Stimulated activated CD8-positive, alpha-beta memory T cell treated with anti-CD3 and anti-CD28 coated beads, Interleukin-7, amount 100 ng/mL, for 1 hour (primary cell): ENCODE measurements around the gene DCLK1.
"Not testable (repeated sequence)": the region's sequence is repeated elsewhere in the genome, so short reads cannot be mapped to it uniquely, and the experiment has no call there.

Experiments
- DNase-seq, 2 donors: peaks; one replicate each; pipeline ENCODE4 v3.0.0-alpha.2; 2020; ENCODE audit warnings: low read depth in 2 of 2

The DCLK1 gene

DNA sequence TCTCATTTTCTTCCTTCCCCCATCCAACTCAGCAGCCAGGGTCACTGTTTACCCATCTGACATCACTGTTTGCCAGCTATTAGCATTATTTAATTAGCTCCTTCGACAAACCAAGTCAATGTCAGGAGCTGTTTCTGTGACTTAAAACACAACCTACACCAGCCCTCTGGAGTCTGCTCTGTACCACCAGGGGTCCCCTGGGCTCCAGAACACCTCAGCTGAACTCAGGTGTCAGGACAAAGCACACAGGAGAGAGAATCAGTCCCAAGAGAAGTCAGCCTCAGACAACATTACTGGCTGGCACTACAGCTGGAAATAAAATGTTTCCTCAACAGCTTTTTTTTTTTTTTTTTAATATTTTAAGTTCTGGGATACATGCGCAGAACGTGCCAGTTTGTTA, 45.1 kb downstream of the DCLK1 start:
- no peak for DNase-seq

DNA sequence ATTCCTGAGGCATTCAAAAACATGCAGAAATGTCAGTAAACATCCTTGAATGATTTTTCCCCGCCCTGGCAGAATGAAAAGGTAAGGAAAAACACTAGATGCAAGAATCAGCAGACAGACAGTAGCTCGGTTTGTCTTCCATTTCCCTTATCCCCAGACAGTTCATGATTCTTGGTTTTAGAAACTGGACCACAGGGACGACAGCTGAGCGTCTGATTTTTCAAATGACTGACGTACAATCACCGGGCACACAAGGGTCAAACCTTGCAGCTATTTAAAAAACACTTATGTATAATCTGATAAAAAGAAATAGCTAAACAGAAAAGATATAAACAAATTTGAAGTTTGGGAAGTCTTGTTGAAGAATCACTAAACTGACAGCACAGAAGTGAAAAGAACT, 47.1 kb downstream of the DCLK1 start:
- DNase-seq = no peak

DNA sequence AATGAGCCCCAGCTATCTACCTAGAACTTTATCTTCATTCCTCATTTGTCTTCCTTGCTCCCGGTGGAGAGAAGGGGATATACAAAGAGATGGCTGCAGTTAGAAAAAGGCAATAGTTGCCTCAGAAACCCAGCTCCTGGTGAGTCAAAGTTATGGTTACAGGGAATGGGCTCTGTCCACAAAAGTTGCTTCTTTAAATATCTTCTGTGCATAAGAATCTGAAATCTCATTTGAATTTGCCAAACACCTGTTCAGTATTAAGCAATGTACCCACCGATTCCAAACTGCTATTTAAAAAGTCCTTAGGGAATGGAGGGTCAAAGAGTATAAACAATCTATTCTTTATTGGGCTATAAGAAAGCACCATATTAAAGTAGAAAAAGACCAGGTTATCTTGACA, 48.4 kb downstream of the DCLK1 start:
- no peak for DNase-seq

DNA sequence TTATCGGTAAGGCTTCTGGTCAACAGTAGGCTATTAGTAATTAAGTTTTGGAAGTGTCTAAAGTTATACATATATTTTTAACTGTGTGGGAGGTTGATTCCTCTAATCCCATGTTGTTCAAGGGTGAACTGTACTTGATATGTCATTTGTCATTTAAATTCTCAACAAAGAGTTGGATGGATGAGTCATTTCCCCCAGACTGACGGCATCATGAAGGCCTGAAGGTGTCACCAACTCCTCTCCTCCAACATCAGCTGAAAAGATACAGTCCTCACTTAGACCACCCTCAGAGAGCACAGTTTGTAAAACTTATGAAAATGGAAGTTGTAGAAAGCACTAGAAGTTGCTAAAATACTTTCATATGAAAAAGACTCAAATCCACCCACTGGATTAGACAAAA, 48.8 kb downstream of the DCLK1 start:
- no peak for DNase-seq

DNA sequence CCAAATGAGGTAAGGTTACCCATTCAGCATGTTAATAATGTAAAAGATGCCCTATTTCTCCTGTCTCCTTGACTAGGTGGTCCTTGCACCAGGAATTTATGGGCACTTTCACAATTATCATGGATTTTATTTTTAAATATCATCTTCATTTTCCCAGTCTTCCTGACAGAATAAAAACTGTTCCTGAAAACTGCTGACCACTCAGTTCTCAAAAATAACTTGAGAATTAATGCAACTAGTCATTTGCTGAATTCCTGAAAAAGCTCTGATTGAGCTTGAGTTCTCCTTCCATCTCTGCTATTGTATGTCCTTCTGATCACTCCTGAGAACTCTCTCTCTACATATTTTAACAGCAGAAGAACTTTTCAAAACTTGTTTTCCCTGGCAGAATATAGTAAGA, 55.0 kb downstream of the DCLK1 start:
- DNase-seq = no peak

DNA sequence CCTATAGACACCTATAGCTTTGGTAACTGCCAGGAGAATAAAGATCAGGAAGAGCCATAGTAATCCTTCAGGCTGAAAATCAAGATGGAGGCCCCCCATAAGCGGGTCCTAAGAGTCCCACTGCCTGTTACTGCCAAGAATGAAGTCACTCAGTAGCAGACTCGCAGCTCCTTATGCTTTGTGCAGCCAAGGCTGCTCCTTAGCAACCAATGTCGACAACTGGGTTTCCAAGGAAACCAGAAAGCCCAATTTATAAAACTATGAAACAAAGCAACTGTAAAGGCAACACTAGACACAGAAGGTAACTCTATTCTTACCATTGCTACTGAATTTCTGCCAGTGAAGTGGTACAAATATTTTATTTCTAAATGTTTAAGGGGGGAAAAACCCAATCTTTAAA, 56.5 kb downstream of the DCLK1 start:
- no peak for DNase-seq

DNA sequence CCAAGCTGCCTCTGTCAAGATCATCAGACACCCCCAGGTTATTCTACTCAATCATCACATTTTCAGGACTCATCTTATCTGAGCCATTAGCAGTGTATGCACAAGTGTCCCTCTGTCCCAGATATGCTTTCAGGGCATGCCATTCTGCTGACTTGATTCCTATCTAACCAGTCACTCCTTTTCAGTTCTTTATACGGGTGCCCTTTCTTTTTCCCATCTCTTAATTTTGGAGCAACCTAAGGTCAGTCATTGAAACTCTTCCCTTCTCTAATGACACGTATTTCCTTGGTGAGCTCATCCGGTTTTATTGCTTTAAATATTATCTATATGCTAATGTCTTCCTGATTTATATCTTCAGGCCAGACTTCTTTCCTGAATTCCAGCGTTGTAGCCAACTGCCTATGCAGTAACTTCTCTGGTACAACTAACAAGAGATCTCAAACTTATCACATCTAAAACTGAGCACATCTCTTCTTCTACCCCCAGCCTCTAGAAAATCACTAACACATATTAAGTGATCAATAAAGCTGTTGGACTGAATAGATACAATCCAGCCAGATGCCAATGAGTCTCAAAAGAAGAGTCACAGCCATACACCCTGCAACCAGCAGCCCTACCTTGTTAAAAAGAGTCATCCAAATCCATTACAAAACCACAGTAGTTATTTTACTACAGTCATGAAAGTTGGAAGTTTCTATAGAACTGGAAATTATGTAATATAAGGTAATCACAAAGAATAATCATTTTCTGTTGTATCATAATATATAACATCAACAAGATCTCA, 58.8 kb downstream of the DCLK1 start:
- DNase-seq = no peak

DNA sequence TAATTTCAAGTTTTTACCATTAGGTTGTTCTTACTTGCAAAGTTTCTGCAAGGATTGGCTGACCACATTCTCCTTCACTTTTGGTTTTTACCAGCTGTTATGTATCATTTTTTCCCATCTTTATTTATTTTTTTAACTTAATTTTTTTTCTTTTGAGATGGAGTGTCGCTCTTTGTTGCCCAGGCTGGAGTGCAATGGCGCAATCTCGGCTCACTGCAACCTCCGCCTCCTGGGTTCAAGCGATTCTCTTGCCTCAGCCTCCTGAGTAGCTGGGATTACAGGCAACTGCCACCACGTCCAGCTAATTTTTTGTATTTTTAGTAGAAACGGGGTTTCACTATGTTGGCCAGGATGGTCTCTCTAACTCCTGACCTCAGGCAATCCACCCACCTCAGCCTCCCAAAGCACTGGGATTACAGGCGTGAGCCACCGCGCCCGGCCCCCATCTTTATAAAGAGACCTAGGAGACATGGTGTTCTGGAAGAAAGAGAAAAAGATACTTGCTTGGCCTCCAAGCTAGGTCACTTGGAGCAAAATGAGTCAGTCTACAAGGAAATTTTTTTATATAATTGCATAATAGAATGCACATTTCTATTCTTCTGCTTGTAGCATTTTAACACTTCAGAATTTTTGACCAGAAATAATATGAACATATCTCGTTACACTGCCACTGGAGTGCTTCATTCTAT, 60.5 kb downstream of the DCLK1 start:
- DNase-seq = not testable (repeated sequence)

DNA sequence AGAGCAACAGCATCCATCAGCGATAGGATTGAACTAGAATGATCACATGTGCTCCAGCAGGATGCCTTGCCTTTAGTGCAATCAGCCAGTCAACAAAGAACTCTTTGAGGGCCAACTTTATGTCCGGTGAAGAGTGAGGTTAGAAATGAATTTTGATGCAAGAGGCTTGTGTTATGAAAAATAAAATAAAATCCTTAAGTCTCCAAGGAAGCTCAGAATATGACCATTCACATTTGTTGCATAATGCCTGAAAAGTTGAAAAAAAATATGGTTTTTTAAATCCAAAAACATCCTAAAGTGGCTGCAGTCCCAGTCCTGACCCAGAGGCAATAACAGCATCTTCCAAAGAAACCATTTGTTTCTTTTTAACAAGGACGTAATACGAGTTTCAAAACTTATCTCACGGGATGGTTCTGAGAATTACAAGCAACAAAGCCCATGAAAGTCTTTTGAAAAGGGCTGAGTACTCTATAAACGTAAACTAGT, 61.3 kb downstream of the DCLK1 start:
- no peak for DNase-seq

DNA sequence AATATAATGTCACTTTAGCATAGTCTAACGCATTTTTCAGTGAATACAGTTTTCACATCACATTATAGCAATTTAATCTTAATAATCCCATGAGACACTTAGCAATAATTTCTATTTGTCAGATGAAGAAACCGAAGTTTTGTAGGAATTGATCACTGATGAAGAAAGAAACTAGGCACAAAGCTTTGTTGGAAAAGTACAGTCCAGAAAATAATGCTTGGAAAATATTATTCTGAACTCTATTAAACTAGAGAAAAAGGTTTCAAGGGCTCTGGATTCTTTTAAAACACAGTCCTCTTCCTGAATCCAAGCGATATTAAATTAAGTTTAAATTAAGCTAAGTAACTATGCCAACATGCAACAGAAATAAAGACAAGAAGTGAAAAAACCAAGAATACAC, 62.2 kb downstream of the DCLK1 start:
- no peak for DNase-seq

DNA sequence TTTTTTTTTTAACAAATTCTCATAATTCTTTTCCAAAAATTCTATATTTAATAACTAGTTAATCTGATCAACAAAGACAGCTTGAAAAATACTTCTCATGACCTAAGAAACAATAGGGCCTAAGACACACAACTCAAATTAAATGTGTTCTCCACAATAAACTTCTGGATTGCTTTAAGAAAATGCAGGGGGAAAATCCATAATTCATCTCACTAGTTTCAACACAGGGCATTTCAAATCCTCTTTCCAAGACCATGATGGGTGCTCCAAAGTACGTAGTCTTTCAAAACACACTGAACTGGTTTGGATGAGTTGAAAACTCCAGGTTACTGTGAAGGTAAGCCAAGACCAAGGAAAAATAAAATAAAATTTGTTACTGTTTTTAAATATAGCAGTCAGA, 62.6 kb downstream of the DCLK1 start:
- DNase-seq = no peak

DNA sequence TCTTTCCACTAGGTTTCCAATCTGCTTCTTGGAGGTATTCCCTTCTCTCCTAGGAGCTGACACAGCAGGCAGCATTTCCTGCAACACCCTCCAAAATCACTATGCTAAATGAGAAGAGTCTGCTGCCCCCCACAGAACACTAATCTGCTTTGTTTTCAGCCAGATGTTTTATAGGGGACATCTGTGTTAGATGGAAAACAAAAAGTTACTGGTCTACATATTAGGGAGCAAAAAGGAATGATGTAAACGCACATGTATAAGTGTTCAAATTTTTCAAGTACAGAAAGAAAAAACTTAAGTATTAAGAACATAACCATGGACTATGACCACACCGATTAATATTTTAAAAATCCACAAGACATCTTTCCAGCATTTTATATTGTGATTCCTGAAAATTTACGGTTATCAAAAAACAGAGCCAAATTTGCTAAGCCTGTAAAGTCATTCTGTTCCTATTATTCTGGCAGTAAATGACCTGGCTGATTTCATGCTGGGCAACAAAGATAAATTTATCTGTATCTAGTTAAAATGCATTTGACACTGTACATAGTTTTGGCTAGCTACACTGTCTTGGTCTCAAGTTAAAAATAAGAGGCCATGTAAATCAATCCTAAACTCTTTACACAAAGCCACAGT, 63.3 kb downstream of the DCLK1 start:
- DNase-seq = no peak

DNA sequence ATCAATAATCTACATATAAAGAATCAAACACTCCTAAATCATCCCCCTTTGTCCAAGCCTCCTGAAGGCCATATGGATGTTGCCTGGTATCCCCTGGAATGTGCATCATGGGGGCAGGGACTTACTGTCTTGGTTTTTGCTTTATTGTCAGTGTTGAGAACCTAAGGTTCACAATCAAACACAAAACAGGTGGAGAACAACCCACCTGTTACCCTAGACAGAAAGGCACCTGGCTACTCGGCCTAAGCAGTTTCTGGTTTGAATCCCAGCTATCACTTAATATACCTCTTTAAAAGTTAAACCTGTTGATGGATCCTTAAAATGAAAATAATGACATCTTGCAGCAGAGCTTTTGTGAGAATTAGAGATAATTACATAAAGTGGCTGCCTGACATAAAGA, 68.9 kb downstream of the DCLK1 start:
- no peak for DNase-seq

DNA sequence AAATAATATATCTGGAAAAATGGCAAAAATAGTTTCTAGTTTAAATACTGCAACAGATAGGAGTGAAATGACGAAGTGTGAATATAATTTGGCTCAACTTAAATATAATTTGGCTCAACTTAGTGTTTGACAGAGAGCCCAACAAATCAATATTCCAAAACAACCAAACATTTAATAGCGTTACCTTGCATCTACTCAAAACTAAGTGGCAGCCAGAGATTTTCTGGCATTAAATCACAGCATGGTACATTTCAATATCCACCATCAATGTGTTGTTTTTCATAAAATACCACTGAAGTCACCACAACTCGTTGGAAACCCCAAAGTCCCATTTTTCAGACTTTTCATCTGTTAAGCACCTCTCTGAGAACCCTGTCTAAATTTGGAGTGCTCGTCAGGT, 69.6 kb downstream of the DCLK1 start:
- no peak for DNase-seq

DNA sequence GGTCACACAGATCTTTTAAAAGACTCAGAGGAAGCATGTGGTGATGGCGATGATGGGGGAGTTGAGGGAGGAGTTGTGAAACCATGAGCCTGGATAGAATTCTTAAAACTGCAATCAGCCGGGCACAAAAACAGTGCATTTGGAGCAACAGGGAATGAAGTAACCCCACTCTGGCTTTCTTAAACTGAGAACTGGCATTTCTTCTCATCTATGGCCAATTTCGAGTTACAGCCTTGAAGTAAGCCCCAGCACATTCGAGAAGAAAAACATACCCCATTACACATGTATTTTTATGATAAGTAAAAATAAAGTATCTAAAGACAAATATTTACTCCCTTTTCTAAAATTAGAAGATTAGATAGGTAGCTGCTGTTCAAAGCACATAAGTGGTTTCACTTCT, 70.1 kb downstream of the DCLK1 start:
- no peak for DNase-seq

DNA sequence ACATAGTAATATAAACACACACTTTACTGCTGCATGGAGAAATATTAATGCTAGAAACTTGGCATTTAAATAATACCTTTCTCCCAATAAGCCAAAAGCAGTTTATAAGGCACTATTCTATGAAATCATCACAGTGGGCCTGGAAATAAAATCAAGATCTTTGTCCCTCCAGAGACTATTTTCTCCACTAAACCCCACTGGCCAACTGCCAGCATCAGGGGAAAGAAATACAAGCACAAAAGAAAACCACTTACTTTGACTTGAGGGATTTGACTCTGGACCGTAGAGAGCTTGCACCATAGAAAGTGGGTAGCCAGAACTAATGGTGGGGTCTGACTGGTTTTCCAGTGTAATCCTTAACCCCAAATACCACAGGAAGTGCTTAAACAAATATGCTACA, 71.9 kb downstream of the DCLK1 start:
- no peak for DNase-seq

DNA sequence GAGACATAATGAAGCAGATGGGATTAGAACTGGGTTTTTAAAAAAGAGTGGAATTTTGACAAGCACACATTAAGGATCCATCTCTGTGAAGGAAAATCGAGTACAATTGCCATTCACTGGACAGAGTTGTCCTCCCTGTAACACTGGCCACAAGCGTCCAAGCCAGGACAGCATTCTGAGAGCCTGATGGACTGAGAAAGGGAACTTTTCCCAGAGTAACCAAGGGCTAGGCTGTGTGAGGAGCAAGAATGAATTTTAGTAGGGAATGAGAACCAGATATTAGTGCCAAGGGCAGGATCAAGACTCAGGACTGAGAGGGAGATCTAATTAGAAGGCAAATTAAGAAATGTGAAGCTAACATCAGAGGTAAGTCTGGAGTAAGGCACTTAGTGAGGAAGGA, 73.1 kb downstream of the DCLK1 start:
- no peak for DNase-seq

DNA sequence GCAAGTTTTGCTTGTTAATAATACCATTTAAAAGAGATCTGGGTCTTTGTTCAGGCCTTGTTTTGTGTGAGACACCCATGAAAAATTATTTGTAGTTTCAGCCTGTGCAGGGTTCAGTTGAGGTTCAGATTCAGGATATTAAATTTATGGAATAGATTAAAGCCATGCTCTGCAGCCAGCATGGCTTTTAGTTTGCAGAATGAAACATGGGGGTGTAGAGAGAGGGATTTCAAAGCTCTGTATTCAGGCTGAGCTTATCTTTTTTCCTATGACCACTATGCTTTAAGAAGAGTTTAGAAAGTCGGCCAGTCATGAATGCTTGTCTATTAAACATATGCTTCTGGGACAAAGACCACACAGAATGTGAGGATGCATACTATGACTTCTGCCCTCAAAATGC, 73.6 kb downstream of the DCLK1 start:
- no peak for DNase-seq

DNA sequence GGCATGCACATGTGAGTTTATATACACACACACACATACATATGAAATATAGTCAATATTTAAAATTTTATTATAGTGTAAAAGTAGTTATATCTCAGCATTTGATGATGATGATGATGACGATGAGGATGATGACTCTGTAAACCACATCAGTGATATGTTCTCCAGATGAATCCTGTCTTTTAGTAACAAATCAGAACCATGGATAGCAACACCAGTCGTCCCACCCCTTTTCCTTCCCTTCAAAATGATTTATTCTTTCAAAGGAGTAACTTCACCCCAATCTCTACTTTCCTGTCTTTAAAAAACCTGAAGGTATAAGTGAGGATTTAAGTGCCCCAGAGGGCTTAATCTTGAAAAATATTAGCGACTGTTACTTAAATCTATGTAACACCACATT, 74.1 kb downstream of the DCLK1 start:
- DNase-seq = no peak

DNA sequence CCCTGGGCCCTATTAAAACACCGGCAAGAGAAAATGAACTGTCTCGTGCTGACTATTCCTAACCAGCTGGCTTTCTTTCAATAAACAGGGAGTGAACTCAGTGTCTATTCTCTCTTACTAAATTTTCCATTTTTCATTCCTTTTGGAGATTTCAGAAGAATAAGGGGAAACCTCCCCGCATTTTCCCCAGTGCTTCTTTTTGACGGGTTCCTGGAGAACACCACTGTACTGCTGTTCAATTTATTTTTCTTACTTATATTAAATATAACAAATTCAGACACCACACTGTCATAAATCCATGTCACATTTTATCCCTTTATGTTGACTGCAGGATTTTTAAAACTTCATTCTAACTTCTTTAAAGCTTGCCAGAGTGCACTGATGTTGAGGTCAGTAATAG, 75.8 kb downstream of the DCLK1 start:
- no peak for DNase-seq

DNA sequence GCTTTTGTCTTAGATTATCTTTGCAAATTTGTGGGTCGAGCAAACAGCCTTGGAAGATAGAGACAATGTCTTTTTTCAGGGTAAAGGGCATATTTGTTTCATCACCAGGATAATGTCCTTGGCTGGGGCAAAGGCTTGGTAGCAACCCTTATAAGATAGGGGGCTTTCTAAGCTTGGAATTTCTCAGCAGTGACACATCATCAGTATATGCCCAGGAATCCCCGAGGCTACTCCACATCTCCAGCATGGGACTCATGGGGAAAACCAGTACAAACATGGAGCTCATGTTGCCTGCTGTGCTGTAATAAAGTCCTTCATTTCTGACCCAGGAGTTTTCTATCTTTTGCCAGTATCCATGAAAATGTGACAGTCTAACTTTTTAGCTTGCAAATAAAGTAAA, 77.1 kb downstream of the DCLK1 start:
- no peak for DNase-seq

DNA sequence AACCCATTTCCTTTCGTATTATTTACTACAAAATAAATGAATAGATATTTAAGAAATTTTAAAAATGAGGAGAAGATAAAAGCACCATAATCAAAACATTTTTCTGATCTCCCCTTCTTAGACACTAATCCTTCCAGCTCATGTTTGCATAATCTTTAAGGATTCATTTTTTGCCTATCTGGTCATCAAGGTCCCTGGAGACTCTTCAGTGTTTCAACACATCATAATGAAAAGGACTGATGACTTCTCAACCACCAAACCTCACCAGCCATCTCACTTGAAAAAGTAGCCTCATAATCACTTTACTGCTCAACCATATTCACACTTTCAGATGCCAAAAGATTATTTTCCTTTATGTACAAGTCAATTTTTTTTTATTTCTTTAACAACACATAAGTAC, 80.1 kb downstream of the DCLK1 start:
- DNase-seq = no peak

DNA sequence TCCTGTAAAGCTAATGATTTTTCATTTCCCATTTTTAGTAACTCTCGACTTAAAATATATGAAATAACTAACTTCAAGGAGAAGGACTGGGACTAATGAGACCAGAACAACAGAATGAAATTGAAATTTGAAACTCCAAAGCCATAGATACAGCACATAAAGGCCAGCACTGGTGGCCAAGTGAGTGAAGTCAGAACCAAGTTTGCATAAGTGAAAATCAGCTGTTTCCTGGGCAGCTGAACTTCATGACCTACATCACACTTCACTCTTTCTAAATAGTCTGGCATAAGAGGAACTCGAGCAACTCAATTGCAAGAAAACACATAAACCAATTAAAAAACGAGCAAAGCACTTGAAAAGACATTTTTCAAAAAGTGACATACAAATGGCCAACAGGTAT, 84.5 kb downstream of the DCLK1 start:
- no peak for DNase-seq
